OCI-LY1 (cell line): Measurements from ENCODE around the gene ZNF362.

Source experiments
- H2AFZ ChIP-seq: fragments of 200-600 bp; sonication (generic), shearing (Covaris generic); 2 replicates; pipeline ENCODE4 v1.6.0; 2014; ENCODE audit warnings: antibody characterized with exemption, mild to moderate bottlenecking, low read length
- H3F3A ChIP-seq: fragments of 200-600 bp; sonication (generic), shearing (Covaris generic); 2 replicates; pipeline ENCODE4 v1.6.0; 2014; ENCODE audit warnings: mild to moderate bottlenecking, antibody characterized with exemption, low read length, moderate library complexity; ENCODE audit not compliant: insufficient read depth
- H3K27ac ChIP-seq: fragments of 200-600 bp; sonication (generic); 2 replicates; pipeline ENCODE4 v1.5.1; 2014; ENCODE audit warnings: low read length, mixed run types, mild to moderate bottlenecking, low read depth; ENCODE audit not compliant: poor library complexity, severe bottlenecking
- H3K27me3 ChIP-seq: fragments of 200-600 bp; sonication (generic); 2 replicates; pipeline ENCODE4 v1.6.0; 2014; ENCODE audit warnings: antibody characterized with exemption, mild to moderate bottlenecking, low read length, moderate library complexity; ENCODE audit not compliant: insufficient read depth
- H3K36me3 ChIP-seq: fragments of 200-600 bp; sonication (generic); 2 replicates; pipeline ENCODE4 v1.6.1; 2014; ENCODE audit warnings: mild to moderate bottlenecking, antibody characterized with exemption, low read length, moderate library complexity, mixed read lengths; ENCODE audit not compliant: insufficient read depth
- H3K4me1 ChIP-seq: fragments of 200-600 bp; sonication (generic); 2 replicates; pipeline ENCODE4 v1.5.1; 2014; ENCODE audit warnings: mild to moderate bottlenecking, low read length, moderate library complexity; ENCODE audit not compliant: insufficient read depth, severe bottlenecking
- H3K4me2 ChIP-seq: fragments of 200-600 bp; sonication (generic), shearing (Covaris generic); 2 replicates; pipeline ENCODE4 v1.6.1; 2014; ENCODE audit warnings: low read length
- H3K4me3 ChIP-seq: fragments of 200-600 bp; sonication (generic); 2 replicates; pipeline ENCODE4 v1.5.1; 2014; ENCODE audit warnings: low read length, low read depth, mild to moderate bottlenecking, mixed read lengths; ENCODE audit not compliant: poor library complexity, severe bottlenecking
- H3K79me2 ChIP-seq: fragments of 200-600 bp; shearing (Covaris generic); 2 replicates; pipeline ENCODE4 v1.6.1; 2016; ENCODE audit warnings: mixed run types, low read length, mixed read lengths; ENCODE audit not compliant: insufficient read depth
- H3K9ac ChIP-seq: fragments of 200-600 bp; sonication (generic), shearing (Covaris generic); 2 replicates; pipeline ENCODE4 v1.6.1; 2014; ENCODE audit warnings: mild to moderate bottlenecking, low read length, mixed read lengths
- H3K9me2 ChIP-seq: fragments of 200-600 bp; sonication (generic), shearing (Covaris generic); 2 replicates; pipeline ENCODE4 v1.6.1; 2014; ENCODE audit warnings: low read depth, mild to moderate bottlenecking, low read length, mixed read lengths
- H3K9me3 ChIP-seq: fragments of 200-600 bp; shearing (Covaris generic); 2 replicates; pipeline ENCODE4 v1.6.1; 2014; ENCODE audit warnings: low read length, mixed read lengths
- H4K20me1 ChIP-seq: fragments of 200-600 bp; sonication (generic), shearing (Covaris generic); 2 replicates; pipeline ENCODE4 v1.6.0; 2016; ENCODE audit warnings: mild to moderate bottlenecking, low read length; ENCODE audit not compliant: insufficient read depth
- CTCF ChIP-seq: fragments of 200-600 bp; sonication (generic), shearing (Covaris generic); IDR thresholded peaks from 2 replicates; pipeline ENCODE4 v1.5.1; 2017; ENCODE audit warnings: mild to moderate bottlenecking, antibody characterized with exemption, low read length, moderate library complexity, mixed read lengths
- EZH2 ChIP-seq: fragments of 200-600 bp; sonication (generic), shearing (Covaris generic); IDR thresholded peaks from 2 replicates; pipeline ENCODE4 v1.8.0; 2017; ENCODE audit warnings: borderline replicate concordance, mixed run types, mild to moderate bottlenecking, antibody characterized with exemption, low read length, moderate library complexity, mixed read lengths

Gene ZNF362

GRCh38 chr1:33337441-33337840 is 81.1 kb downstream of the ZNF362 start:
- Histone ChIP-seq H3F3A (no peaks in the 10 kb centered on the region), H3K27ac (no peak overlapping the region), H3K9me2 (no peaks in the 10 kb centered on the region), H3K36me3 (no peaks in the 10 kb centered on the region), H2AFZ (no peak overlapping the region), H3K9me3 (no peaks in the 10 kb centered on the region), H3K27me3 (no peaks in the 10 kb centered on the region), H3K4me3 (no peak overlapping the region), H3K79me2 (no peaks in the 10 kb centered on the region), H4K20me1 (0 out of 2 replicates have a peak, but pooled peaks cover 2% of the 10 kb centered on the region), H3K4me1 (no peaks in the 10 kb centered on the region), H3K4me2 (no peak overlapping the region), H3K9ac (no peak overlapping the region)
- no peak for TF ChIP-seq EZH2
- no peak for TF ChIP-seq CTCF

GRCh38 chr1:33338048-33338439 is 81.8 kb downstream of the ZNF362 start:
- H3K4me3 ChIP-seq, result no peak overlapping the region
- TF ChIP-seq CTCF (no peak), EZH2 (no peak)
- no peak overlapping the region for H2AFZ ChIP-seq
- no peaks in the 10 kb centered on the region for H3K79me2 ChIP-seq
- H3K27ac ChIP-seq, result no peak overlapping the region
- no peaks in the 10 kb centered on the region for H3K9me3 ChIP-seq
- 0 out of 2 replicates have a peak, but pooled peaks cover 2% of the 10 kb centered on the region for H4K20me1 ChIP-seq
- H3K27me3 ChIP-seq, result no peaks in the 10 kb centered on the region
- H3K36me3 ChIP-seq, result no peaks in the 10 kb centered on the region
- H3K4me2 ChIP-seq, result no peak overlapping the region
- no peaks in the 10 kb centered on the region for H3K9me2 ChIP-seq
- no peaks in the 10 kb centered on the region for H3K4me1 ChIP-seq
- H3F3A ChIP-seq, result no peaks in the 10 kb centered on the region
- no peak overlapping the region for H3K9ac ChIP-seq

DNA sequence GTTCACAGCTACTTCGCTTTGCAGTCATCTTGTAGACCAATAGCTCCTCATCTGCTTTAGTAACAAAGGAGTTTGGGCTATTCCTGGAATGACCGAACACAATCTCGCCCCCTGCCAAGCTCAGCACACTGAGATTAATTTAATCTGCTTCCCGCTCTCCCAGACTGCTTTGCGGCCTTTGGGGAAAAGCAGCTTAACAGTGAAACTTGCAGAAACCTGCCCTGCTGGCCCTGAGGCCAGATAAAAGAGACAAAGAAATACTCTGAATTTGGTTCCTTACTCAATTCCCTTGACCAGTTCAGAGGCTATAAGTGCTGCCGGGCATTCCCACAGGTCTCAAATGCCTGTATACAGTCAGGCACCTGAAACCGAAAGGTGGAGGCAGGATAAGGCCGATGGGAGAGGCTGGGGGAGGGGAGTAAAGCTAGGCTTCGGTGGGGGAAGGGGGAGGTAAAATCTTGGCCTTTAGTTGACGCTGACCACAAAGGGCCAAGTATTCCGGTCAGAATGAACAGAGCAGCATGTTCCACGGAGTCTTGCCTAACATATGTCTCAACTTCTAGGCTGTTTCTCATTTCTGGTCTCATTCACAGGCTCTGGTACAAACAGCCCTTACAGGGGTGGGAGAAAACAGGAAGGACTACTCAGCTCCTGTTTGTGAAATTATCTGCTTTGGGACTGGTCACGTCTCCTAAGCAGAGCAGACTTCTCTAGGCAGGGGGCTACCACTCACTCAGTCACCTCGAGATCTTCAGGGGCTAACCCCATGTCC is 82.3 kb downstream of the ZNF362 start:
- TF ChIP-seq CTCF (no peak), EZH2 (no peak)
- no peaks in the 10 kb centered on the region for H3K9me3 ChIP-seq
- no peak overlapping the region for H3K4me3 ChIP-seq
- H3K4me2 ChIP-seq, result no peak overlapping the region
- 0 out of 2 replicates have a peak, but pooled peaks cover 2% of the 10 kb centered on the region for H4K20me1 ChIP-seq
- no peaks in the 10 kb centered on the region for H3K27me3 ChIP-seq
- H3K79me2 ChIP-seq, result no peaks in the 10 kb centered on the region
- H3K4me1 ChIP-seq, result no peaks in the 10 kb centered on the region
- H3K9me2 ChIP-seq, result no peaks in the 10 kb centered on the region
- no peak overlapping the region for H3K27ac ChIP-seq
- H3K36me3 ChIP-seq, result no peaks in the 10 kb centered on the region
- no peaks in the 10 kb centered on the region for H3F3A ChIP-seq
- H2AFZ ChIP-seq, result no peak overlapping the region
- no peak overlapping the region for H3K9ac ChIP-seq
